Bronchial epithelial cell (primary cell): ENCODE data around the gene SNF8. TPM values are rescaled to one million over a fixed set of nuclear protein-coding genes. Genes with fewer than 3 reads are reported as not detected.
A peak's percentile ranks its signal among the peaks of the same experiment; 100 is the strongest.

Source experiments
- DNase-seq: peaks from one replicate; pipeline ENCODE4 v3.0.0-alpha.2; 2010; ENCODE audit warnings: low read depth
- FAIRE-seq: peaks from 2 replicates; lab custom pipeline; 2011; peaks lifted over from hg19 to GRCh38; lab: Jason Lieb, UNC
- H3K27me3 ChIP-seq: 2 replicates; pipeline ENCODE4 v1.5.1; 2011; ENCODE audit warnings: low read length; ENCODE audit not compliant: control insufficient read depth, insufficient read depth
- H3K36me3 ChIP-seq: 2 replicates; pipeline ENCODE4 v1.5.1; 2011; ENCODE audit warnings: low read length; ENCODE audit not compliant: control insufficient read depth, insufficient read depth
- H3K4me3 ChIP-seq: 2 replicates; pipeline ENCODE4 v1.5.1; 2011; ENCODE audit warnings: mild to moderate bottlenecking, low read depth, low read length, control low read depth
- CTCF ChIP-seq: IDR thresholded peaks from 2 replicates; pipeline ENCODE4 v1.5.1; 2011; ENCODE audit warnings: mild to moderate bottlenecking, moderate library complexity, low read length, control low read depth, inconsistent platforms; ENCODE audit not compliant: insufficient read depth, severe bottlenecking
- total RNA-seq: library from RNA; depleted of rRNA; stranded (reverse); fragments of >200 nt; gene quantifications from 2 replicates; pipeline ENCODE4 v1.2.1, GENCODE V29; 2014

SNF8 gene
- total RNA-seq, 1 donor from 2014 or later: 77.7 TPM

GRCh38 chr17:48928876-48929811 lies 15.5 kb downstream of the SNF8 start:
- no peak overlapping the region for H3K4me3 ChIP-seq
- H3K27me3 ChIP-seq: no peaks in the 10 kb centered on the region
- peaks cover 9% of the 10 kb centered on the region for H3K36me3 ChIP-seq
- DNase-seq (no peak), FAIRE-seq (no peak)
- no peak for TF ChIP-seq CTCF

- peaks cover 17% of the 10 kb centered on the region for H3K36me3 ChIP-seq
- FAIRE-seq: no peak
- no peaks in the 10 kb centered on the region for H3K27me3 ChIP-seq
These were observed 16.5 kb downstream of the SNF8 start for GRCh38 chr17:48927978-48928745.

GRCh38 chr17:48925991-48926342 lies 18.7 kb downstream of the SNF8 start:
- TF ChIP-seq CTCF: no peak
- Histone ChIP-seq H3K4me3 (no peak overlapping the region), H3K27me3 (no peaks in the 10 kb centered on the region), H3K36me3 (peaks cover 25% of the 10 kb centered on the region)
- FAIRE-seq (no peak), DNase-seq (no peak)

More at GRCh38 chr17:48927978-48928745, 16.5 kb downstream of the SNF8 start:
- no peak for DNase-seq
- H3K4me3 ChIP-seq: no peak overlapping the region
- TF ChIP-seq CTCF: no peak

DNA sequence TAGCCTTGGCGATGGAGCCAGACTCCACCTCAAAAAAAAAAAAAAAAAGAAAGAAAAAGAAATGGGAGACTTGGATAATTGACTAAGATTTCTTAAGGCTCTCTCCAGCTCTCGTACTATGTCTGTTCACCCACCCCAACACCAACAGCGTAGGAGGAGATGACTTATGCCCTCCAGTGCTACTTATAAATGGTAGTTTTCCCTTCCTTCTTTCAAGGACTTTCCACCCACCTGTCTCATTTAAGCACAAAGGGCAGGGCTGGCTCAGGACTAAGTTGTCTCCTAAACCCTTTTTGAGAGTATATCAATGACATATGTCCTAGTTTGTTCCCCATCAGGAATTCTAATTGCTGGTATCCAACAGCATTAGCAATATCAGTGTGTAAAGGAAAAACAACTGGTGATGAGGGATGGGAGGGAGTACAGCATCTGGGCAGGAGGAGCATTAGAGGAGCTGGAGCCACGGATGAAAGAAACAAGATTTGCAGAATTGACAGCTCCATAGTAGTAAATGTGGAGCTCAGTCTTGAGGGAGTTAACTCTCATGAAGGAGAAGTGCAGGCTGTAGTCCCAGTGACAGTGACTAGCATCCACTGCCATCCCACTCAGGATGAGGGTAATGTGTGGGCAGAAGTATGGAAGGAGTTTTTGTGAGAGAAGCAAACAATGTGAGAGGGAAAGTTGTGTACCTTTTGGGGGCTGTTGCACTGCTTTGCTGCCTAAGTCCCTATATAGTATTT lies 19.2 kb downstream of the SNF8 start:
- H3K36me3 ChIP-seq: peaks cover 29% of the 10 kb centered on the region
- no peak for DNase-seq
- FAIRE-seq: no peak
- no peak for TF ChIP-seq CTCF
- no peak overlapping the region for H3K4me3 ChIP-seq
- H3K27me3 ChIP-seq: no peaks in the 10 kb centered on the region

- H3K4me3 ChIP-seq: no peak overlapping the region
- peaks cover 38% of the 10 kb centered on the region for H3K36me3 ChIP-seq
- FAIRE-seq (no peak), DNase-seq (peak; percentile 96)
- no peak for TF ChIP-seq CTCF
- H3K27me3 ChIP-seq: no peaks in the 10 kb centered on the region
These were observed 29.0 kb downstream of the SNF8 start for GRCh38 chr17:48915459-48916282.
